Thyroid gland (tissue), 4 donors: Measurements from ENCODE around the gene ABCC3.

Source experiments
- POLR2A ChIP-seq, 2 donors: fragments of 450-650 bp; IDR thresholded peaks; one replicate each; pipeline ENCODE4 v1.6.1; 2017; ENCODE audit warnings: antibody characterized with exemption in 2 of 2, mild to moderate bottlenecking in 2 of 2, moderate library complexity in 1 of 2
- TF ChIP-seq, protein P1 (sequence below), 6 experiments: fragments of 200-600 bp in 3 of 6; fragments of 450-650 bp in 3 of 6; sonication (generic) in 3 of 6; IDR thresholded peaks; one replicate each; pipeline ENCODE4 v1.5.1; 2016 to 2019; ENCODE audit warnings: antibody characterized with exemption in 6 of 6, mild to moderate bottlenecking in 2 of 6, inconsistent platforms in 1 of 6, moderate library complexity in 1 of 6

DNA sequence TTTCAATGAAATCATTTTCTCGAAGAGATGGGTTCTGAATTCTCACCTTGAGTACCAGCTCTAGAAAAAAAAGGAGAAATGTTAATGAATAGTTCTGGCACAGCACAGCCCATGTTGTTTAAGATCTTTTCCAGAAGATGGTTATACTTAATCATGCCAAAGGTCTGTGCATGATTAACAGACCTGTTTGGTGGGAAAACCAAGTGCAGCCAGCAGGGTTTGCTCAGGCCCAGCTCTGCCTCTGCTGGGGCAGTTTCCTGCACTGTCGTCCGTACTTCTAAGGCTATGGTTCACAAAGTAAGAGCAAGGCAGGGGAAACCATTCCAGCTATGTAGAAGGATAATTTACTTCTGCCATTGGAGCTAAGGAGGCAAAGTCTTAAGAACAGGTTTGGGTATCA is 62.4 kb downstream of the ABCC3 start:
- TF ChIP-seq, protein P1, sequence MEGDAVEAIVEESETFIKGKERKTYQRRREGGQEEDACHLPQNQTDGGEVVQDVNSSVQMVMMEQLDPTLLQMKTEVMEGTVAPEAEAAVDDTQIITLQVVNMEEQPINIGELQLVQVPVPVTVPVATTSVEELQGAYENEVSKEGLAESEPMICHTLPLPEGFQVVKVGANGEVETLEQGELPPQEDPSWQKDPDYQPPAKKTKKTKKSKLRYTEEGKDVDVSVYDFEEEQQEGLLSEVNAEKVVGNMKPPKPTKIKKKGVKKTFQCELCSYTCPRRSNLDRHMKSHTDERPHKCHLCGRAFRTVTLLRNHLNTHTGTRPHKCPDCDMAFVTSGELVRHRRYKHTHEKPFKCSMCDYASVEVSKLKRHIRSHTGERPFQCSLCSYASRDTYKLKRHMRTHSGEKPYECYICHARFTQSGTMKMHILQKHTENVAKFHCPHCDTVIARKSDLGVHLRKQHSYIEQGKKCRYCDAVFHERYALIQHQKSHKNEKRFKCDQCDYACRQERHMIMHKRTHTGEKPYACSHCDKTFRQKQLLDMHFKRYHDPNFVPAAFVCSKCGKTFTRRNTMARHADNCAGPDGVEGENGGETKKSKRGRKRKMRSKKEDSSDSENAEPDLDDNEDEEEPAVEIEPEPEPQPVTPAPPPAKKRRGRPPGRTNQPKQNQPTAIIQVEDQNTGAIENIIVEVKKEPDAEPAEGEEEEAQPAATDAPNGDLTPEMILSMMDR (IDR thresholded peaks at IDR 0.05) = no peak
- TF ChIP-seq POLR2A (IDR thresholded peaks at IDR 0.05) = no peak
